ENCODE data around the gene TNKS2. TPM values are rescaled to one million over a fixed set of nuclear protein-coding genes. Genes with fewer than 3 reads are reported as not detected.

TNKS2 gene
- total RNA-seq, 2 experiments from 2014 or later = 22.1 to 22.8 TPM

- H3K27me3 Mint-ChIP-seq = peaks cover 10% of the 10 kb centered on the region
- intact Hi-C loops (cut with micrococcal nuclease) = no loop called here
- H3K4me3 Mint-ChIP-seq = no peak overlapping the region
- no peak for DNase-seq
- TF ChIP-seq CTCF (IDR thresholded peaks at IDR 0.05) = no peak
- H3K27ac Mint-ChIP-seq = no peak overlapping the region
- POLR2A ChIA-PET = no interaction called here
- H3K4me1 Mint-ChIP-seq (ENCODE audit: low read depth) = no peaks in the 10 kb centered on the region
- CTCF ChIA-PET = no interaction called here
- no peaks in the 10 kb centered on the region for H3K36me3 Mint-ChIP-seq (ENCODE audit: low read depth)
- no peaks in the 10 kb centered on the region for H3K9me3 Mint-ChIP-seq
- no peak for ATAC-seq
Observed at GRCh38 chr10:91772461-91772860, 25.8 kb upstream of the TNKS2 start.

GRCh38 chr10:91772869-91773268, 25.4 kb upstream of the TNKS2 start:
- DNase-seq (no peak), ATAC-seq (no peak)
- Mint-ChIP-seq H3K9me3 (no peaks in the 10 kb centered on the region), H3K4me3 (no peak overlapping the region), H3K27ac (no peak overlapping the region), H3K27me3 (peaks cover 10% of the 10 kb centered on the region), H3K4me1 (ENCODE audit: low read depth) (no peaks in the 10 kb centered on the region), H3K36me3 (ENCODE audit: low read depth) (no peaks in the 10 kb centered on the region)
- TF ChIP-seq CTCF (IDR thresholded peaks at IDR 0.05) = no peak
- ChIA-PET POLR2A (no interaction called here), CTCF (interaction anchor here (1.7 kb wide), 1 partner anchor 14 kb away, joined by 9 read pairs; no protein-coding TSS in a partner anchor)
- intact Hi-C loops (cut with micrococcal nuclease) = no loop called here

DNA sequence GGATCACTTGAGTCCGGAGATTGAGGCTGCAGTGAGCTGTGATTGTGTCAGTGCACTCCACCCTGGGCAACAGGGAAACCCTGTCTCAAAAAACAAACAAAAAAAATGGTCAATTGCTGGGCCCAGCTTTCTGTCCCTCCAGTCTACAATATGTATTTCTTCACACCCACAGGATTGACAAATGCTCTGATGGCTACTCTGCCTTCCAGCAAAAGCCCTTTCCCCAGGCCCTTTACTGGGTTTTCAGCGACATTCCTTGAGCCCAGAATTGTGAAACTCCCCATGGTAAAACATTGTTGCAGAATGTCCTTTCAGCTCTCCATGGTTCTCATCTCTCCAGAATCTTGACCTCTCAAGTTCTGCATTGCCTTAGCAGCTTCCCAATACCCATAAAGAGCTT, 23.7 kb upstream of the TNKS2 start:
- ChIA-PET POLR2A (no interaction called here), CTCF (interaction anchor here (1.2 to 1.7 kb wide), 2 partner anchors 16 to 138 kb away, joined by 4 to 9 read pairs; no protein-coding TSS in a partner anchor)
- DNase-seq = no peak
- Mint-ChIP-seq H3K4me3 (no peak overlapping the region), H3K36me3 (ENCODE audit: low read depth) (no peaks in the 10 kb centered on the region), H3K27ac (no peak overlapping the region), H3K4me1 (ENCODE audit: low read depth) (no peaks in the 10 kb centered on the region), H3K9me3 (no peaks in the 10 kb centered on the region), H3K27me3 (peaks cover 10% of the 10 kb centered on the region)
- ATAC-seq = no peak
- no peak for TF ChIP-seq CTCF (IDR thresholded peaks at IDR 0.05)
- intact Hi-C loops (cut with micrococcal nuclease) = no loop called here

DNA sequence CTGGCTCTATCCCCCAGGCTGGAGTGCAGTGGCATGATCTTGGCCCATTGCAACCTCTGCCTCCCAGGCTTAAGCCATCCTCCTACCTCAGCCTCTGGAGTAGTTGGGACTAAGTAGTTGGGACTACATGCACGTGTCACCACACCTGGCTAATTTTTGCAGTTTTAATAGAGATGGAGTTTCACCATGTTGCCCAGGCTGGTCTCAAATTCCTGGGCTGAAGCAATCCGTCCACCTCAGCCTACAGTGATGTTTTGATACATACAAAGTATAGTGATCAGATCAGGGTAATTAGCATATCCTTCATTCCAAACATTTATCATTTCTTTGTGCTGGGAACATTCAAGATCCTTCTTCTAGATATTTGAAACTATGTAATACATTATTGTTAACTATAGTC, 22.5 kb upstream of the TNKS2 start:
- ATAC-seq = no peak
- Mint-ChIP-seq H3K27me3 (peaks cover 10% of the 10 kb centered on the region), H3K36me3 (ENCODE audit: low read depth) (no peaks in the 10 kb centered on the region), H3K9me3 (no peaks in the 10 kb centered on the region), H3K27ac (no peak overlapping the region), H3K4me1 (ENCODE audit: low read depth) (no peaks in the 10 kb centered on the region), H3K4me3 (no peak overlapping the region)
- ChIA-PET CTCF (interaction anchor here (1.4 kb wide), 1 partner anchor 137 kb away, joined by 3 read pairs; no protein-coding TSS in a partner anchor), POLR2A (no interaction called here)
- DNase-seq = no peak
- TF ChIP-seq CTCF (IDR thresholded peaks at IDR 0.05) = no peak
- intact Hi-C loops (cut with micrococcal nuclease) = no loop called here

DNA sequence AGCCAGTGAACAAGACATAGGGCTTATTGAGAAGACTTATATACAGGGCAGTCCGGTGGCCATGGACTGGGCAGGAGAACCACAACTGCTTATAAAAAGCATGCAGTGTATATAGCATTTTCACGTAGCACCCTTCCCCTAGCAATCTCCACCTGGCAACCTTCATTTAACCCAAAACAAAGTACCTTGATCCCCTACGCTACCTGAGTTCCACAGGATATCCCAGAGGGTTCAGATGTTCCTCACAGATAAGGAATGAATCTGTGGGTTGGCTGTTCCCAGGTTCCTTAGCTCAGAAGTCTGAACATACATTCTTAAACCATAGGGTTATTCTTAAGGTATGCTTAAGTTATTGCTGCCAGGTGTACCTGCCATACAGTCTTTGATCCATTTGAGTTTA, 22.0 kb upstream of the TNKS2 start:
- ATAC-seq = no peak
- POLR2A ChIA-PET = no interaction called here
- no peak overlapping the region for H3K27ac Mint-ChIP-seq
- H3K9me3 Mint-ChIP-seq = no peaks in the 10 kb centered on the region
- no peak for DNase-seq
- H3K4me3 Mint-ChIP-seq = no peak overlapping the region
- intact Hi-C loops (cut with micrococcal nuclease) = no loop called here
- CTCF ChIA-PET = interaction anchor here (1.4 kb wide), 1 partner anchor 137 kb away, joined by 3 read pairs; no protein-coding TSS in a partner anchor
- peaks cover 10% of the 10 kb centered on the region for H3K27me3 Mint-ChIP-seq
- no peak for TF ChIP-seq CTCF (IDR thresholded peaks at IDR 0.05)
- H3K4me1 Mint-ChIP-seq (ENCODE audit: low read depth) = no peaks in the 10 kb centered on the region
- no peaks in the 10 kb centered on the region for H3K36me3 Mint-ChIP-seq (ENCODE audit: low read depth)
